Activated effector memory CD4-positive, alpha-beta T cell treated with anti-CD3 and anti-CD28 coated beads, Interleukin-2, amount 50 U/mL, for 16 hours (primary cell): ENCODE data around the gene HLA-DPA1.
A peak's percentile ranks its signal among the peaks of the same experiment; 100 is the strongest.
"Not testable (repeated sequence)": the region's sequence is repeated elsewhere in the genome, so short reads cannot be mapped to it uniquely, and the experiment has no call there.

Source experiments
- DNase-seq: peaks from one replicate; pipeline ENCODE4 v3.0.0-alpha.2; 2020

The HLA-DPA1 gene

DNA sequence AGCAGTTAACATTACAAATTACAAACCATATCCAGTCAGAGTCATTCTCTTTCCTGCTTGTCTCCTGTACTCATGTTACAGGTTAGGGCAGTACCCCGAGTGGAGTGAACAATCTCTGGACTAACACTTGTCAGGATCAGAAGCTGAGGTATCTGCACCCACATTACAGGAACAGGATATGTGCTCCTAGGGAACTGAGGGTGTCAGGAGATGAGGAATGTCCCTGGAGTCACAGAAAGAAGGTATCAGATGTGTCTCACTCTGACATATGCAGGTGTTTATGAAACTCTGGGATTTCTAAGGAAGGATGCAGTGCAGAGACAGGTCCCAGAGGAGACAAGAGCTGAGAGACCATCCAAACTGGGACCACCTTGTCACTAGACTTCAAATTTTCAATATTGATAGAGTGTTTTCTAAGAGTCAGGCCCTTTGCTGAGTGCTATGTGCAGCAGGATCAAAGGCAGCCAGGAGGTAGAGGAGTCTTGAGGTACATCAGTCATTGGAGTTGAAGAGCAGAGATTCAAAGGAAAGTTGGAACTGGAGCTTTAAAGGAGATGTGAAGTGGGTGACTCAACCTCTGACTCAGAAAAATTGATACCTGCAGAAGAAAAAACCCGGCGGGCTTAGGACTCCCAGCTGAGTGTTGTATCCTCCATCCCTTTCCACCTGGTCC, 14.9 kb upstream of the HLA-DPA1 start:
- DNase-seq, result no peak

DNA sequence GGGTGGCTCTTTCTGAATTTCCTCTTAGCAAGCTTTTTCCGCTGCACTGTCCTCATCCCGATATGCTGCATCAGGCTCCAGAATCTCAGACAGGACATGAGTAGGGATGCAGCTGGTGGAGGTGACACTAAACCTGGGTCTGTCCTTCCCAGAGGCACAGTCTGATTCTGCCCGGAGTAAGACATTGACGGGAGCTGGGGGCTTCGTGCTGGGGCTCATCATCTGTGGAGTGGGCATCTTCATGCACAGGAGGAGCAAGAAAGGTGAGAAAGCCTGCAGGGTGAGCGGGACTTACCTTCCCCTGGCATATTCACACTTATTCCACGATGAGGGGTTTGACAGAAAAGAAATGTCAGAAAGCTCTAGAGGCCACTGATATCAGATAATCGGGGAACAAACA, 12.2 kb upstream of the HLA-DPA1 start:
- DNase-seq, result no peak

DNA sequence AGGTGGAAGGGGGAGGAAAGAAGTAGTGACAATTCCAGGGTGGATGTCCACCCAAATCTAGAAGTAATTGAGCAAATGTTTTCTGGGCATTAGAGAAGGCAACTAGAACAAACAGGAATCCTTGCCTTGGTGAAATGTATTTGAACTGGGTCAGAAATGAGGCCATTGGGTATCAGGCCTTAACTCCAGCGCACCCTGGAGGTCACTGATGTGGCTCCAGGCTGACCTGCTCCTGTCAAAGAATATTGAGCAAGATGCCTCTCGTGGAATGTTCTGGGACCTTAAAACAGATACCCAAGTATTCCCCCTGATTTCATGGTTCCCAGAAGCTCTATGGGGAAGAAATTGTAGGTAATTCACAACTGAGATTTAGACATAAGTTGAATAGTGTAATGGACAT, 9.3 kb upstream of the HLA-DPA1 start:
- DNase-seq, result no peak

DNA sequence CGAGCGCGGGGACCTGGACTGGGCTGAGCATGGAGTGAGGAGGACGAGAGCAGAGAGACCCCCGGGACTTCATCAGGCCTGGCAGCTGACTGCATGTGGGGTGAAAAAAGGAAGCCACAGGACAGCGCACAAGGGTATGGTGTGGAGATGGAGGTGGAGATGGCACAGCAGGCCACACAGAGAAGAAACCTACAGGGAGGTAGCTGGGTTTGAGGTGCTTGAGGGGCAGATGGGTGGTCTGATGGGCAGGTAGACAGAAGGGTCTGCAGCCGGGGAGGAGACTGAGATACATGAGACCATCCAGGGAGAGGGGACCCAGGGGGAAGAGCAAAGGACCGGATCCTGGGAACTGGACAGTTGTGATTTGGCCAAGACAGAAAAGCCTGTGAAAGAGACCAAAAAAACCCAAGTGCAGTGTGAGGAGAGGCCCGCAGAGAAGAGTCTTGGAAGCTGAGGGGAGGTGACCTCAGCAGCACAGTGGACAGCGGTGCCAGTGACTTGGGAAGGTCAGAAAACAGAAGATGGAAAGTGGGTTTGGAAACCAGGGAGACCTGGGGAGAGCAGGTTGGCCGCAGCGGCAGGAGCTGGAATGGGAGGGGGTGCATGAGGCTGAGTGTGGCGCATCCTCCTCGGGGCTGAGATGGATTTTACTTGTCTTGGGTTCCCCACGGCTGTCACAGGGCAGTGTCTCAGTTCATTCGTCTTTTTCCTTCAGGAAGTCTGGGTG, 7.8 kb upstream of the HLA-DPA1 start:
- DNase-seq, result no peak

DNA sequence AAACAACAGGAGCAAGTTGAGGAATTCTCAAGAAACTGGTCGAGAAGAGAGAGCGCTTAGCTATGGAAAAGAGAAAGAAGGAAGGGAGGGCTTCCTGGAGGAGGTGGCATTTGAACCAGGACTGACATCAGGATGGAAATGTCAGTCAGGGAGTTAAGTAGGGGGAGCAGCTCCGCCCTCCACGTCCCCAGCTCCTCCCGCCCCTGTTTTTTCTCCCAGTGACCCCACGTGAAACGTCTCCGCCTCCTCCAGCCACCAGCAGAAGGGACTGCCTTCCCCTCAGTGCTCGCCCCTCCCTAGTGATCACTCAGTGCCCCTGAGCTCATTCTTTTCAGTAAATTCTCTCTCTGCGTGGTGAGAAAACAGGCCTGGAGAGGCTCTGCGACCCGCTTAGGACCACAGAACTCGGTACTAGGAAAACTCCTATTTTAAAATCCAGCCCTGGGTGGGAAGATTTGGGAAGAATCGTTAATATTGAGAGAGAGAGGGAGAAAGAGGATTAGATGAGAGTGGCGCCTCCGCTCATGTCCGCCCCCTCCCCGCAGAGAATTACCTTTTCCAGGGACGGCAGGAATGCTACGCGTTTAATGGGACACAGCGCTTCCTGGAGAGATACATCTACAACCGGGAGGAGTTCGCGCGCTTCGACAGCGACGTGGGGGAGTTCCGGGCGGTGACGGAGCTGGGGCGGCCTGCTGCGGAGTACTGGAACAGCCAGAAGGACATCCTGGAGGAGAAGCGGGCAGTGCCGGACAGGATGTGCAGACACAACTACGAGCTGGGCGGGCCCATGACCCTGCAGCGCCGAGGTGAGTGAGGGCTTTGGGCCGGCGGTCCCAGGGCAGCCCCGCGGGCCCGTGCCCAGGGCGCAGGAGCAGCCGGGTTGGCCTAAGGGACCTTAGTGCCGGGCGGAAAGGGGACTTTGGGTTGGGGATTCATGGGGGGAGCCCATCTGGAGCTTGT, 7.0 kb upstream of the HLA-DPA1 start:
- no peak for DNase-seq

DNA sequence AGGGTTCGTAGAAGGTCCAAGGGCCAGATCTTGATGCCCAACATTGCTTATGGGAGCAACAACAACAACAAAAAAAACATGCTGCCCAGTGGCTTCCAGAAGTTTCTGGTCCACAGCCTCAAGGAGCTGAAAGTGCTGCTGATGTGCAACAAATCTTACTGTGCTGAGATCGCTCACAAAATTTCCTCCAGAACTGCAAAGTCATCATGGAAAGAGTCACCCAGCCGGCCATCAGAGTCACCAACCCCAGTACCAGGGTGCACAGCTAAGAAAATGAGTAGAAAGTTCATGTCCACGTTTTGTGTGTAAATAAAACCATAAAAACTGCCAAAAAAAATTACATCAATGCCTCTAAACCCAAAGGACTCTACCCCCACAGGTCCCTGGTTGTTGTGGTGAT, 6.1 kb upstream of the HLA-DPA1 start:
- DNase-seq, result no peak

DNA sequence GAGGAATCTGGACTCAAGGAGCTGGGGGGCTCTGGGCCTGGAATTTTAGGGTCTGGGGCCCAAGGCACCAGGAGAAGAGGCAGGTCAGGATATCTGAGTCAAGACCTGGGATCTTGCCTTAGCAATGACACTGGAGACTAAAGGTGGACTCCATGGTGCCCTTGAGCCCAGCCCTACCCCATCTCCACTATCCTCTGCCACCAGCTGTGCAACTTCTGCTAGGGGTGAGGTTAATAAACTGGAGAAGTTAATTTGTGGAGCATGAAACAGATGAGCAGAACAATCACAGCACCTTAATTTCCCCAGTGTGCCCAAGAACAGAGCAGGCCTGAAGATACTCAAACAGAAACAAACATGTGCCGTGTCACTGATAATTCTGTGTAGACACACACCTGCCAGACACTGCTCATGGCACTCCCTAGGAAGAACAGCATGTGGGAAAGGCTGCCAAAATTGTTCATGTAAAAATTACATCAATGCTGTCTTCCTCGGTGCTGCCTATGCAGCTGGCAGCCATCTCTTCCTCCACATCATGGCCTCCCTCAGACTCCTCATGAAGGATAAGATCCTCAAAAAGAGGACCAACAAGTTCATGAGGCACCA, 5.6 kb upstream of the HLA-DPA1 start:
- no peak for DNase-seq

DNA sequence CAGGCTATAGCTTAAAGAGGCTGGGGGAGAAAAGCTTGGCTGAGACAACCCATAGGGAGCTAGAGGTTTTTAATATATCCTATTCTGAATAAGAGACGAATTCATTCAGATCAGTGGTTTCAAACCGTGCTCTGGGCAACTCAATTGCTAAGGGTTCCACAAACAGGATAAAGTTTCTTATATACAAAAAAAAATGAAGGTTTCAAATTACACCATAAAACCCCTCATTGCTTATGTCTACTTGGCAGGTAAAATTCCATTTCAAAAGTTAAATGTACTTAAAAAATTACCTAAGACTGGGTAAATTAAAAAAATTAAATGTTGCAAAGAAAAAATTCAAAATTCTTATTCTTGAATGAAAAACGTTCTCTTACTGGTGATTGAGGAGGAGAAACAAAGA, 5.0 kb upstream of the HLA-DPA1 start:
- DNase-seq, result no peak

DNA sequence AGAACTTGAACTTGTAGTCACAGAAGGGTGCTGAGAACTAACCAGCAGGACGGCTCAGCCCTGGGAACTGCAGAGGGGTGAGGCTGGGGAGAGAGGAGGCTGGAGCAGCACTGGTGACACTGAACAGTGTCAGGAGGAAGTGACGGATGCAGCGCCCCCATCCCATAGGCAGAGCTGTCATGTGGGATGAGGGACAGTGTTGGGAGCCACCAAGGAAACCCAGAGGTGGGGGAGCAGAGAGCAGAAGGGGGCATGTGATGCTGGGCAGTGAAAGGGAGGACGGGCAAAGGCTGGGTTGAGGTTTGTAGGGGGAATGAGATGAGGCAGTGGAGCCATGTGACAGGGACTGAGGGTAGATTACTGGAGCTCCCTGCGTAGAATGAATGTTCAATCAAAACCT, 4.5 kb upstream of the HLA-DPA1 start:
- DNase-seq, result no peak

DNA sequence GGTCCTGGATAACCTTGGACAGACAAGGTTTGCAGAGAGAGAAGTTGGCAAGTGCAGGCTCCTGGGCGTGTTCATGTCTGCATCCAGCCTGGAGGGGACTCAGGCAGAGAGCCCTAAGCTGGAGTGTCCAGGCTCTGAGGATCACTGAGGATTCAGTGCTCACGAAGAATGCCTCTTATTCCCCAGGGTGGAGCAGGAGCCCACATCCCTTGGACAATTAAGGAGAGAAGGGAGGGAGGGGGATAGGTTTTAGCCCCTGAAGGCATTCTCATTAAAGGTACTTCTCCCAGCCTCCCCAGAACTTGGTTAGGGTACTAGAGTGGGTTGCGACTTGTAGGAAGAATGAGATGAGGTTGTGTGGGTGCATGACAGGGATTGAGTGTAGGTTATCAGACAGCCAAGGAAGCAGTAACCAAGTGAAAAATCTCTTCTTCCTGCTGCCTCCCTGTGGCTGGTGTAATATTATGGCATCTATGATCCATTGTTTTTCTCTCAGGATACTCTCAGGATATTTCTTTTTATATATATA, 3.0 kb upstream of the HLA-DPA1 start:
- DNase-seq, result no peak

DNA sequence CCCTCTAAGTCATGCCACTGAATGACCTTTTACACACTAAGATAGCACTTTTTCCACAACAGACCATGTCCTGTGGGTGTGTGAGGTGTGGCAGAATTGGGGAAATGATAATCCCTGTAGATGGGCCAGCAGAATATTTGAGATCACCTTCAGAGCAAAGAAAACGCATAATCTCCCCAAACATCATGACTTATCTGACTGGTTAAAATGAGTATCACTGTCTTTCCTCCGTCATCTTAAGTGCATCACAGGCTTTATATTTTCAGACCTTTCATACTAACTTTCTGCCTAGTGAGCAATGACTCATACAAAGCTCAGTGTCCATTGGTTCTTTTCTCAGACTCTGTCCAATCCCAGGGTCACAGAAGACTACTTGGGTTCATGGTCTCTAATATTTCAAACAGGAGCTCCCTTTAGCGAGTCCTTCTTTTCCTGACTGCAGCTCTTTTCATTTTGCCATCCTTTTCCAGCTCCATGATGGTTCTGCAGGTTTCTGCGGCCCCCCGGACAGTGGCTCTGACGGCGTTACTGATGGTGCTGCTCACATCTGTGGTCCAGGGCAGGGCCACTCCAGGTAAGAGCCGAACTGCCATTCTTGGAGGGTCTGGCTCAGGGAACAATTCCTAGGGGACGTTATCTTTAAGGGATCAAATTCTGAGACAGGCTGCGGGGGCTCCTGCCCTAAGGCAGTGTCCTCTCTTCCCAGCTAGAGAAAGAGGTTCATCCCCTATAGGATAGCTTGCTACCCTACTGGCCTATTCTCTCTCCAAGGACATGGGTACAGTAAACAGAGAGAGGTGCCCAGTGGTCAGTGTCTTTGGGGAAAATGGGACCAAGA, 2.3 kb upstream of the HLA-DPA1 start, which contains the start of gene HLA-DPB1:
Gene HLA-DPB1 (plus strand): TSS at position 423 of the 838 bp plus-strand sequence. CDS start 52 bp downstream, at position 475.
- peak; percentile 63 for DNase-seq

DNA sequence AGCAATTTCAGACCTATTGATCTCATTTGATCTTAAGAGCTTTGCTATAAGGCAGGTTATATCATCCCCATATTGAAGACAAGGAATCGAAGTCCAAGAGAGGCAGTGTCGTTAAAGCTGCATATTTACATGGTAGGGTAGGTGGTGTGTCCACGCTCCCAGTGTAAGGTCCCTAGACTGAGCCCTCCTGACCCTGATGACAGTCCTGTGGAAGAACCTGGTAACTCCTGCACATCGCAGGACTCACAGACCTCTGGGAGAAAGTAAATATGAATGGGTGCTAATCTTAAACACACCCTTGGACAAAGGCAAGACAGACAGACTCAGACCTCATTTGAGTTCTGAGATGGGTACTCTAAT, 1.7 kb upstream of the HLA-DPA1 start:
- no peak for DNase-seq

DNA sequence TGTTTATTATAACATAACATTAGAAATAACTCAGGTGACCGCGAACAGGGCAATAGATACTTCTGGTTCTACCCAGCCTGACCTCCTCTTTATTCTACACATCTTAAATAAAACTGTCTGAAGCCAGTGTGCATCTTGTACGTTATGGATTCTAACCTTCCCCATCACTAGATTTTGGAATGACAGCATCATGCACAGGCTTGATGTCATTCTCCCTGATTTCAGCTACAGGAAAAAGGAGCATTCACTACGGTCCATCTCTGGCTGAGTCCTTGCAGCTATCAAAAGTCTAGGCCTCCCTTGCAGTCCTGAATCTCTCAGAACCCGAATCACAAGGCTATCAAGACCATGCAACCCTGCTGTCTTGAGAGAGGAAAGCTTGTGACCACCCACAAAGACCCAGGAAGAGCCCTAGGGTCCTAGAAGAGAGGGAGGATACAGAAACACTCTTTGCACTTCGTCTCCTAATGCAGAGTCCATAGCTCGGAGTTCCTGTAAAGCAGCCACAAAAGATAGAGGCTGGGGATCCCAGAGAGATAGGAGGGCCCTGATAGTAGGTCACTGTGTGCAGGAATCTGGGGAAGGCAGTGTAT, 845 bp downstream of the HLA-DPA1 start:
- DNase-seq, result no peak

DNA sequence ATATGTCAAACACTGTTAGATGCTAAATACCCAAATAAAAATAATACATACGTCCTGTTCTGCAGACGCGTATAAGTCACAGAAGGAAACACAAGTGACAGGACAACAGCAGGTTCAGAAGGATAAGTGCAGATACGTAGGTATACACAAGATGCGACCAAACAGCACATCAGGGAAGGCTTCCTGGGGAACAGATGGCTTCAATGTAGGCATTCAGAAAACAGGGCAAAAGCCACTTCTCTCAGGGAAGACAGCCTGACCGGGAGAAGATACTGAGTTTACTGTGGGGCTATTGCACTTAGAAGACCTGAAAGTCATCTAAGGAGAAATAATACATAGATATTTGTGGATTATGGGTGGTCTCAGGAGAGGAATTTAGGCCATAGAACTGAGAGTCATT, 1.9 kb downstream of the HLA-DPA1 start:
- DNase-seq, result no peak

DNA sequence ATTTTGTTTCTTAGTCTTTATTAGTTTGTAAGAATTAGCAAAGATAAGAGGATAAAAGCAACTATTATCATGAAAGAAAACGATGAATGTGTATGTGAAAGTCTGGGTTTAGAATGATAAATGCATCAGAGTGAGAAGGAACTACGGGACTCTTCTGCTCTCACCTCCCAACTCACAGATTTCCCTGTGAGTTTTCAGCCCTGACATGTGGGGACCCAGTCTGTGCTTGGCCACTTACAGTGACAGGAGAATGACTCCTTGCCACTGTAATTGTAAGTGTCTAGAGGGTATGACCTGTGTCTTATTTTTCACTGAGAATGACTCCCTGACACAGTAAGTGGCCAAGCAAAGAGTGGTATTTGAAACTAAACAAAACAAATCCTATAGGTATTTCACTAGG, 2.5 kb downstream of the HLA-DPA1 start:
- no peak for DNase-seq

DNA sequence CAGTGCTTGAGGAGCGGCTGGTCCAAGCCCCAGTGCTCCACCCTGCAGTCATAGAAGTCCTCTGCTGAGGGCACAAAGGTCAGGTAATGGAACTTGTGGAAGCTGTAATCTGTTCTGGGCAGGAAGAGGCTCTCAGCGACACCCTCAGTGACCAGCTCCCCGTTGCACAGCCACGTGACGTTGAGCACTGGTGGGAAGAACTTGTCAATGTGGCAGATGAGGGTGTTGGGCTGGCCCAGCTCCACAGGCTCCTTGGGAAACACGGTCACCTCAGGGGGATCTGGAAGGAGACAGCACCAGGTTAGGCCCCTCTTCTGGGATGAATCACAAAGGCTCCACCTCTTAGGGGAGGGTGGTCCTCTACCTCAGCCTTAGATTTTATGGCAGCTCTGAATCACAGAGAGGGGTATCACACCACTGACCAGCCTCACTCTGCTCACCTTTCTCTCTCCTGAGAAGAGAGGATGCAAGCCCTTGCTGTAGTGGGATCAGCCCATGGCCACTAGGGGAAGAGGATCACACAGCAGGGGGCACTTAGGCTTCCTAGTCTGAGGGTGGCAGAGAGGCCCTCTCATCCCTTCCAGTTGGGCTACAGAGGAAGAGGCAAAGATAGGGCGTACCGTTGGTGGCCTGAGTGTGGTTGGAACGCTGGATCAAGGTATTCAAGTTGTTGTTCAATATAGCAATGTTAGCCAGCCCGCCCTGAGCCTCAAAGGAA, 4.3 kb downstream of the HLA-DPA1 start:
- DNase-seq, result no peak

DNA sequence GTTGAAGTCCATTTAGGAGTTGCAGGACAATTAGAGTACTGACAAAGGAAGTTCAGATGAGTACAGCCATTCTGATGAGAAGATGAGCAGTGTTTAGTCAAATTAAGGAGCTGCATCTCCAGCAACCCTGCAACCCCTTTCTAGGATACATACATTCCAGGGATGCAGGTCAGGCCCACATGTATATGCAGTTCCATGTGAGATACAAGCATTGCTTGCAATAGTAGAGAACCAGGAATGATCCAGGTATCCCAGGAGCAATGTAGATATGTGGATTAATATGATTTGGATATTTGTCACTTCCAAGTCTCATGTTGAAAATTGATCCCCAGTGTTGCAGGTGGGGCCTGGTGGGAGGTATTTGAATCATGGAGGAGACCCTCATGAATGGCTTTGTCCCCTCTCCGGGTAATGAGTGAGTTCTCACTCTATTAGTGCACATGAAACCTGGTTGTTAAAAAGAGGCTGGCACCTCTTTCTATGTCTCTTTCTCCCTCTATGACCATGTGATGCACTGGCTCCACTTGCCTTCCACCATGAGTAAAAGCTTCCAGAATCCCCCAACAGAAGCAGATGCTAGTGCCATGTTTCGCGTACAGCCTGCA, 6.4 kb downstream of the HLA-DPA1 start:
- DNase-seq, result no peak

DNA sequence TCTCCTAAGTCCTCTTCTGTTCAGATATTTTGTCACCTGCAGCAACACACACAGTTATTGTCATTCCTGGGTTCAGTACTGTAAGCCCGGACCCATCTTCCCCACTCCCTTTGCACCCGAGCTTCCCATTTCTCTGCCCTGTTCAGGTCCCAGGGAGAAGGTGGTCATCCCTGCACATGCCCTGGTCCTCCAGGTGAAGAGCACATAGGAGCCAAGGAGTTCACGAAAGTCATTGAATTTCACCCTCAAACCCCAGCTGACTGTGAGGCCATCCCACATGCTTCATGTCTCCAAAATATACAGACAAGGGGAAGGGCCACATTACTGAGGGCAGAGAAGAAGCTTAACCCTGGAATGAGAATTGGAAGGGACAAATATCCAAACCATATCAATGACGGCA, 8.1 kb downstream of the HLA-DPA1 start:
- DNase-seq, result no peak

DNA sequence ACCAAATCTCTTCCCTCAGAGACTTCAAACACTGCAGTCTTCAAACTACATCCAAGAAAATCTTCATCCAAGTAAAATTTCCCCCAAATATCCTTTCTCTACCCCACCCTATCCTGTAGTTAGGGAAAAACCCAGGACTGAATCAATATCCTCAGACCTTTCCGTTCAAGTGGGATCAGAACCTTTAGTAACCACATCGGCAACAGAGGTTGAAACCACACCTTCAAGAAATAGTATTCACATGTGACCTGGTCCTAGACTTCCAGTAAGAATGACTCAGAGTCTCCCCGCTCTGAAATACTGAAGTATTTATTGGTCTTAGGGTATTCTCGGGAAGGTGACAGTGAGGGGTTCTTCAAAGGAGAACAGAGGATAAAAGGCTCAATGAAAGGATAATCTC, 8.7 kb downstream of the HLA-DPA1 start:
- DNase-seq, result no peak

DNA sequence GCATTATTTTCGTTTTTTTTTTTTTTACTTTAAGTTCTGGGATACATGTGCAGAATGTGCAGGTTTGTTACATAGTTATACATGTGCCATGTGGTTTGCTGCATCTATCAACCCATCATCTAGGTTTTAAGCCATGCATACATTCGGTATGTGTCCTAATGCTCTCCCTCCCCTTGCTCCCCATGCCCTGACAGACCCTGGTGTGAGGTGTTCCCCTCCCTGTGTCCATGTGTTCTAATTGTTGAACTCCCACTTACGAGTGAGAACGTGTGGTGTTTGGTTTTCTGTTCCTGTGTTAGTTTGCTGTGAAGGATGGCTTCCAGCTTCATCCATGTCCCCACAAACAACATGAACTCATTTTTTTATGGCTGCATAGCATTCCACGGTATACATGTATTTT, 10.0 kb downstream of the HLA-DPA1 start:
- DNase-seq, result not testable (repeated sequence)
